HG03439 (cell line): ENCODE data around the gene CCDC28B.
"Not testable (repeated sequence)": the region's sequence is repeated elsewhere in the genome, so short reads cannot be mapped to it uniquely, and the experiment has no call there.

Source experiments
- ATAC-seq: cut with Tn5 transposase; IDR thresholded peaks from one replicate; pipeline ENCODE4 v1.9.1; 2021; ENCODE audit warnings: mild to moderate bottlenecking, moderate library complexity; ENCODE audit not compliant: unreplicated experiment

The CCDC28B gene

DNA sequence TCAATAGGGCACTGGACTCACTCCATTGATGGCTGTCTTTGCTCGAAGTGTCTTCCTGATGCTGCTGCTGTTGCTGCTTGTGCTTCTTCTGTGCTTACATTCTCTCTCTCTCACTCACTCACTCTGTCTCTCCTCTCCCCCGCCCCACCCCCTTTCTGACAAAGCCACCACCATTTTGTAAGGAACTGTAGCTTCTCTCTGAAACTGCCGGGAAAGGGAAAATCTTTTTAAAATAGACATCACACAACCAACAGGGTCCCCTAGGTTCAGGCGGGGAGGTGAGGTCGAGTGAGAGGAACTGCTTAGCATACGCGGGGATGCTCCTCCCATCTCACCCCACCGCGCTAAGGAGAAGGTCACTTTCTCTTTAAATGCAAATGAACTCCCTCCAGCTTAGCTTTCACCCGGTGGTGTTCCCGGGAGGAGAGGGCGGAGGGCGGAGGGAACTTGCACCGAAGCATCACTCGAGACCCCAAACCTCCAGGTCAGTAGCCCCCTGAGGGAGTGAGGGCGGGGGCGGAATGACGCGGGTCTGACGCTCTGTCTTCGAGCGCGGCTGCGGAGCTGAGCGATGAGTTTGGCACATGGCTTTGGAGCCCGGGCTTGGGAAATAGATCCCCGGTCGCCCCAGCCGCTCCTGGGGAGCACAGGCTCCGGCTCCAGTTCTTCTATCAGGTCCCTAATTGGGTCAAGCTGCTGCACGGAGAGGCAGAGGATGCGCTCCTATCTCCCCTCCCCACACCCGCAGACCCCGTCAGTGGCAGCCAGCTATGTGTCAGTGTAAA lies at the start of gene CCDC28B:
TSS of gene CCDC28B (plus strand) at position 370 of the 785 bp plus-strand sequence. CDS start 1,341 bp downstream, outside the sequence.
- ATAC-seq, result no peak

DNA sequence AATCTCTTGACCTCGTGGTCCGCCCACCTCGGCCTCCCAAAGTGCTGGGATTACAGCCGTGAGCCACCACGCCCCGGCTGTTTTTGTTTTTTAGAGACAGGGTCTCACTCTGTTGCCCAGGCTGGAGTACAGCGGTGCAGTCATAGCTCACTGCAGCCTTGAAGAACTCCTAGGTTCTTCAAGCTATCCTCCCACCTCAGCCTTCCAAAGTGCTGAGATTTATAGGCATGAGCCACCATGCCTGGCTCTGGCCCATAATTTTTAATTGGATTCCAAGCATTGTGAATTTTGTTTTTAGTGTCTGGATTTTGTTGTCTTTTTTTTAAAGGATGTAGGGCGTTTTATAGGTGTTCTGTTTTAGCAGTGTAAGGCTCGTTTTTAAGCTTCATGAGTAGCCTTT lies 49.5 kb upstream of the CCDC28B start:
- ATAC-seq, result no peak

DNA sequence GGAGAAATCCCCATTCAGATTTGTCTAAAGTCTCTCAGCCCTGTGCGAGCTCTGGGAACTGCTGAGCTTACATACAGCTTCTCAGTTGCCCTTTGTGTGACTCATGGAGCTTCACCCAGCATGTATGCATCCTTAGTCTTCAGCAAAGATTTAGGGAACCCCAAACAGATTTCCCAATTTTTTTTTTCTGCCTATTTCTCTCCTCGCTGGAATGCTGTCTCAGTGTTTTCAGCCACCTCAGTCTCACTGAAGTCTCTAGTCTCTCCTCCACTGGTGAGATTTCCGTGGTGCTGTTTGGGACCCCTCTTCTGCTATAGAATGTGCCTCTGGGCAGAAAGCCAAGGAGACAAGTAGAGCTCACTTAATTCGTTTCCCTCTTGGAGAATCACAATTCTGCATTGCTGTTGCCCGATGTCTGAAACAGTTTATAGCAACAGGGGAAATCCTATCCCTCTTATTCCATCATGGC lies 49.0 kb upstream of the CCDC28B start:
- ATAC-seq, result no peak

DNA sequence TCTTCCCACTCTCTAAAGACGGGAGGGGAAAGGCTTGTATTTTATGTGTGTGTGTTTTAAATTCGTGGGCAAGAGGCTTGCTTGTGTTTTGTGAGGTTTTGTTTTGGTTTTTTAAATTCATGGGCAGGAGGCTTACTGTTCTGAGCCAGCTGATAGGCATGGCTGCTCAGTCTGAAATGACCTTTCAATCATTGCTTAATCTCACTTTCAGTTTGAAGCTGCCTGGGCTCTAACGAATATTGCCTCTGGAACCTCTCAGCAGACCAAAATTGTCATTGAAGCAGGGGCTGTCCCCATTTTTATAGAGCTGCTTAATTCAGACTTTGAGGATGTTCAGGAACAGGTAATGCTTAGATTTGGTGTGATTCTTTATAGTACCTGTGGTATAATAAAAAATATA lies 41.2 kb upstream of the CCDC28B start:
- no peak for ATAC-seq

DNA sequence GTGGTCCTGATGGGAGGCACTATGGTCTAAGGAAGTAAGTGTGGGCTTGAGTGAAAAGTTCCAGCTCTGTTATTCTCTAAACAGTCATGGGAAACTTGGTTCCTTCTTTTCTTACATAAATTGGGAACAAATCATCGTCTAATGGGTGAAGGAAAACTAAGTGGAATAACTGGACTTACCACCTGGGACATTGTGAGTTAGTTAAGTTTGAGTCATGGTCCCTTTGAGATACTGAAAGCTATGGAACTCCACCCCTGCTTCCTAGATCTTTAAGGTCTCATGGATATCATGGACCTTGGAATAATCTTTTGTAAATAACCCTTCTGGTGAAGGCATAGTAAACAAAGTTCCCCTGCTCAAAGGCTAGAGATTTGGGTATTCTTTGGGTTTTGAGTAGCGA lies 37.0 kb upstream of the CCDC28B start:
- no peak for ATAC-seq

DNA sequence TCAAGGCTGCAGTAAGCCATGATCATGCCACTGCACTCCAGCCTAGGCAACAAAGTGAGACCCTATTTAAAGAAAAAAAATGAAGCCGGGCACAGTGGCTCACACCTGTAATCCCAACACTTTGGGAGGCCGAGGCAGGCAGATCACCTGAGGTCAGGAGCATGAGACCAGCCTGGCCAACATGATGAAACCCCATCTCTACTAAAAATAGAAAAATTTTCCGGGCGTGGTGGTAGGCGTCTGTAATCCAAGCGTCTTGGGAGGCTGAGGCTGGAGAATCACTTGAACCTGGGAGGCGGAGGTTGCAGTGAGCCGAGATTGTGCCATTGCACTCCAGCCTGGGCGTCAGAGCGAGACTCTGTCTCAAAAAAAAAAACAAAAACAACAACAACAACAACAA lies 34.8 kb upstream of the CCDC28B start:
- not testable (repeated sequence) for ATAC-seq

DNA sequence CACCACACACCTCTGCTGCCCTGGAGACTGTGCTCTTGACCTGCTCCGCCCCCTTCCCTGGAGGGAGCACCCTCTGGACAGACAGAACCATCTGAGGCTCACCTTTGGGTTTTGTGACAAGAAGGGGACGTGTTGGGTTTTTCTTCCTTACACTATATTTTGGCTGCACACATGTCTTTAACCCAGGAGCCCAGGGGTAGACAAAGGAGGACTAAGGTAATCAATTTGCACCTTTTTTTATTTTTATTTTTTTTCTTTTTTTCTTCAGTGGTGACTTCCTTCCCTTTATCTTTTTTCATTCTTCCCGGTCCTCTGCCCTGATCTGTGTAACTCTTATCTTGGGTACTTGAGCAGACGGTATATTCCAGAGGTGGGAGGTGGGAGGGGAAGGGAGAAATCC lies 29.4 kb upstream of the CCDC28B start:
- ATAC-seq, result no peak

DNA sequence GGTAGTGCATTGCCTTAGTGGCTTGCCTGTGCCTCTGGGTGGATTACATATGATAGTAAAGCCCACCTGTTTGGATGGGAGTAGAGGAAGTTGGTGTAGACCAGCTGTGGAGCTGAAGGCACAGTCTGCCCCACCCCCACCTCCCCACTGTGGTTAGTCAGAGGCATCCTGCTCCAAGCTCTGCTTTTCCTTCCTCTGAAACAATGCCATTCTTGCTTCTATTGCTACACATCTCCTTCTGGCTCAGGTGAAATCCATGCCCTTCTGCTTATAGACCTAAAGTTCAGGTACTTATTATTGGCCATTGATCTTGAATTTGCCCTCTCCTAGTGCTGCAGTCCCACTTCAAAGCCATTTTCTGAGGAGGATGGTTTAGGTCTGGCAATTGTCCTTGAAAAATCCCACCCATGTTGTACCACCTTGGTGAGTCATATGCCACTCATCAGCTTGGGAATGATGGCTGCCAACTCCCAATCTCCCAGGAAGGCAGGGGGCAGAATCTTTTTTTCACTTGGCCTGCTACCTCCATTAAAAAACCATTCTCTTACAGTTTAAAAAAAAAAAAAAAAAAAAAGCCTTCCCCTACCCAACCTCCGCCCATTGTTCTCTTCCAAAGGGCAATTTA lies 27.7 kb upstream of the CCDC28B start:
- no peak for ATAC-seq

DNA sequence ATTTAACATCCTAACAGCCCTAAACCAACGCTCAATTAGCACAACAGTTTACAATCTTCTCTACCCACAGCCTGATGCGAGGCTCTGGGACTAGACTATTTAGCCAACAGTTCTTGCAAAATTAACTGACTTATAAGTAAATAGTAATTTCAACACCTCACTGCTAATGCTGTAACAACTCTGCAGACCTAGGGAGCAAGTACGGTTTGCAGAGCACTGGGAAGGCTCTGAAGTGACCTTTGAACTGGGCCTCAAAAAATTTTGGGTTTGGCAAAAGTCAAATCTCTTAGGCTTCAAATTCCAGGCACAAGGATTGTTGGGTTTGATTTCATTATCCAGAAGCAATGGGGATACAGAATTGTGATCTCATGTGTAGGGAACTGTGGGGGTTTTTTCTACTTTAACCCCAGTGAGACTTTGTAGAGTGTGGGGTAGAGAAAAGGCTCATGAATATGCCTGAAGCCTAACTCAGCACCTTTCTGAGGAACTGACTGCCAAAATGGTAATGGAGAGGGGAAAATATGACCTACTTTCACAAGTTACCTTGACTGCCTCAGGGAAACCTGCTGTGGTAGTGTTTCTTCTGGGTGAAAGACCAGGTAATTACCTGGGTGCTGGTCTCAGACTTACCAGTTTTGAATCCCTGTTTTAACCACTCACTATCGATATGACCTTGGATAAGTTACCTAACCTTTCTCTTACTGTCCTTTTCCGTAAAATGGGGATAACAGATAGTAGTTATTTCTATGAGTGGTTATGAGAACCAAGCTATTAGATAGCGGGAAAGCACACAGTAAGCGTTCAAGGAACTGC lies 21.8 kb upstream of the CCDC28B start:
- no peak for ATAC-seq

DNA sequence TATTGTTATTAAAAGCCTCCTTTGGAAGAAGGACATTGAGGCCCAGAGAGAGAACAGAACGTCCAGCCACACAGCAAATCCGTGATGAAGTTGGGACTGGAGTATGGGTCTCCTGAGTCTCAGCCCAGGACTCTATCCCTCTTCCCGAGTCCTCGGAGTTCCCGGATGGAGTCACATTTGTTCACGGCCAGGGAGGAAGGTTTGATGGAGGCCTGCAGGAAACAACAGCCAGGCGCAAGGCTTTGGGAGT lies 21.3 kb upstream of the CCDC28B start:
- ATAC-seq, result peak; percentile 3

DNA sequence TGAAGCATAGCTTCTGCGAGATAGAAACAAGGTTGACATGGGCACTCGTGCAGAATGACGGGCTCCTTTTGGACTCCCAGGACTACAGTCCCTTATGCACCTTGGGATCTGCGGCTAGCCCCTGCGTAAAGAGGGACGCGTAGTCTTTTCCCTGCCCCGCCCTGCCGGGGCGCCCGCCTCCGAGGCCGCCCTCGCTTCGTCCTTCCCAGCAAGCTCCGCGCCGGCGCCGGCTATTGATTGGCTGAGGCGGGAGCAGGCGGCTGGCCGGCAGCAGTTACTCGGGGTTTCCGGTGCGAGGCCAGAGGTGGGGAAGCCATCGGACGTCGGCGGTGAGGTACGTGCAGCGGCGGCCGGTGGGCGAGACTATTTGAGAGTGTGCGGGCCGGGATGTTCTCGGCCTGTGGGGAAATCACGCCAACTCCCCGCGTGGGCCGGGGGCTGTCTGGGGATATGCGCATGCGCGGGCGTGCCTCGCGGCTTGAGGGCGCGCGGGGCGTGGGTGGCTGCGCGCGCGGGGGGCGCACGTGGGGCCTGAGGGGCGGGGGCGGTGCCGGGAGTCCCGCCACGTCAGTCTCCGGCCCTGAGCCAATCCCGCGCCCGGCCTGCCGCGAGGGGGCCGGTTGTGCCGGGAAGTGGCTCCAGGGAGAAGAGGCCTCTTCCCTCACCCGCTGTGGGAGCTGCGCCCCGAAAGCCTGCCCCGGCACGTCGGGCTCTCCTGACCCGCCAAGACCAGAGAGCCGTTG lies 20.8 kb upstream of the CCDC28B start, which contains the start of gene TXLNA:
TSS of gene TXLNA (plus strand) at position 233 of the 743 bp plus-strand sequence. CDS start 671 bp downstream, outside the sequence.
- peak; percentile 75 for ATAC-seq

DNA sequence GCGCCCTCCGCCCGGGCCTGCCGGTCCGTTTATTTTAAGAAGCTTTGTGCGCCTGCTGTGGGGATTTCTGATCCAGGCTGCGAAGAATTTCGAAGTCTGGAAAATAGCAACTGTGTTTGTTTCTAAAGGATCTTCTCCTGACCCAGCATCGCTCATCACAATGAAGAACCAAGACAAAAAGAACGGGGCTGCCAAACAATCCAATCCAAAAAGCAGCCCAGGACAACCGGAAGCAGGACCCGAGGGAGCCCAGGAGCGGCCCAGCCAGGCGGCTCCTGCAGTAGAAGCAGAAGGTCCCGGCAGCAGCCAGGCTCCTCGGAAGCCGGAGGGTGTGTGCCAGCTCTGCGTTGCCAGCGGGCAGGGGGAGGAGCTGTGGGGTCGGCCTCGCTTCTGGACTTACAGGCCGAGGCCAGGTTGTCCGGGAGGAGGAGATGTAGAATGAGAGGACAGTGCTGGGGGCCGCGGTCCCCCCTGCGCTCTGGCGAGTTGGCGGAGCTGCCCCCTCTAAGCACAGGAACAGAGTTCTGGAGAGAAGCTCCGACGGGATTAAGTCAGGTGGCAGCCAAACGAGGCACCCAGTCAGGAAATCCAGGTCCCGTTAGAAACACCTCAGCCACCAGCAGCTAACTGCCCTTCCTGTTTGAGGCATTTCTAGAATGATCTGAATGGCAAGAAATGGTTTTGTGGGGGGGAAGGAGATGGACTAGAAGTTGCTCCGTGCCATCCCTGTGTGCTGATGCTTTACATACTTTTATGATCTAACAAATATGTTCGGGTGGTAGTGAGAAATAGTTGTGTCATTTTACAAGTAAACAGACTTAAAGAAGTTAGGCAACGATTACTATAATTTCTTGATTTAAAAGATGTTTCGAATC lies 20.0 kb upstream of the CCDC28B start:
- ATAC-seq, result peak; percentile 28

DNA sequence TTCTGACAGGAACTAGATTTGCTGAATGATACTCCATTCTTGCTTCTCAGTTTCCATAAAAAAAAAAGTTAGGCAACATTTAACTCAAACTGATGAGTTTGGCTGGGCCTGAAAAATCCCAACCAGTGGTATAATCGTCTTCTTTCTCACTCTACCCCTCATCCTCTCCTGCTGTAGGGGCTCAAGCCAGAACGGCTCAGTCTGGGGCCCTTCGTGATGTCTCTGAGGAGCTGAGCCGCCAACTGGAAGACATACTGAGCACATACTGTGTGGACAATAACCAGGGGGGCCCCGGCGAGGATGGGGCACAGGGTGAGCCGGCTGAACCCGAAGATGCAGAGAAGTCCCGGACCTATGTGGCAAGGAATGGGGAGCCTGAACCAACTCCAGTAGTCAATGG lies 19.3 kb upstream of the CCDC28B start:
- no peak for ATAC-seq

DNA sequence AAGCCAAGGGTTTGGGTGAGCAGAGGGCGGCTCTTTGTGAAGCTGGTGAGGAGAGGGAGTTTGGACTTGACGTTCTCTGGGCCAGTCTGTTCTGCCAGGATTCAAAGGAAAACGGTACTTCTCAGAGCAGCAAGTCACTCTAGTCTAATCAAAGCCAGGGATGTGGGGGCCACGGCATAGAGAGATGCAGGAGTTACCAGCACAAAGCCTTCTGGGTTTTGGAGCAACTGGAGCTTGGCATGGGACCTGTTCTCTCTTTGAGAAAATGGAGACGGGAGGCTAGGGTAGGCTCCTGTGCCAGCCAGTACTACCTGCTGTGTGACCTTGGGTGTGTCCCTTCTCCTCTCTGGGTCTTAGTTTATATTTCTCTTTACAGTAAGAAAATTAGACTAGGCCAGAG lies 18.8 kb upstream of the CCDC28B start:
- no peak for ATAC-seq

DNA sequence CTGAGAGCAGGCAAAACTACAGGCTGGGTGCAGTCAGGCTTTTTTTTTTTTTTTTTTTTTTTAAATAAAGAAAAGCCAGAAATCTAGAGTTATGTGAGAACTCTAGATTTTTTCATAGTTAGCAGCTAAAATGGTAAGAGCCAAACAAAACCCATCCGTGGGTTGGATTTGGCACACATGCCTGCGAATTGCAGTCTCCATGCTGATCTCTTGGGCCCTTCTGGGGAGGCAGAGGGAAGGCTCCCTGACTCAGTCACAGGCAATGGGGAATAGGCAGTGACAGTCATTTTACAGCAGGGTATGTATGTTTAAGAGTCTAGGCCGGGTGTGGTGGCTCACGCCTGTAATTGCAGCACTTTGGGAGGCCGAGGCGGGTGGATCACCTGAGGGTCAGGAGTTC lies 18.3 kb upstream of the CCDC28B start:
- no peak for ATAC-seq

DNA sequence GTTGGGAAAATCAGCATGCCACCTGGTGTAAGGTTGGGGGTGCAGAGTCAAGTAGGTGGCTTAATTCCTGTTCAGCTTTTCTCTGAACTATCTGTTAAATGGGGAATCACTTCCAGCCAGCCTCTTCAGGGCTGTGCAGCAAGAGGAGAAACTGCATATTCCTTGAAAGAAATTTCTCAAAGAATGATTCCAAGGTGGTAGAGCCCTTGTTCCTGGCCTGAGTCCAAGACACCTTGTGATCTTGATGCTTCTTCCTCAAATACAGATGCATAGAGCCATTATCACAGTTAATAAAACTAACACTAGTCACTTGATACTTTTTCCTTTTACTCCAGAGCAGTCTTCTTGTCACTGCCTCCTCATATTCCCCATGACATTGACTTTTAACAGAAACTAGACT lies 15.7 kb upstream of the CCDC28B start:
- ATAC-seq, result no peak

DNA sequence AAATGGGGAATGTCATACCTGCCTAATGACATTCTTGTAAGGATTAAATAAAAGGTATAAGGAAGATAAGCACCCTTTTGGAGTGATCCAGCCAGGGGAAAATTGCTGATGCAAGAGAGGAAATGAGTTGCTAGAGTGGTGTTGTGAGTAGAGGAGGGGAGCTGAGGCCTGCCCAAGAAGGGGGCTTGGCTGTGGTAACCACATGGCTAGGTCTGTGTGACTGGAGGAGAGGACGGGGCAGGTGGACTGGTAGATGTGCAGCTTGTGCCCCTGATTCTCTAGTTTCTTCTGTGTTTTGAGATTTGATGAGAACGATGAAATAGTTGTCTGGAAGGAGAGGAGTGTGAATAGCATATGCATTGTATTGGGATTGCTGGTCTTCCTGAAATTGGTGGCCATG lies 14.3 kb upstream of the CCDC28B start:
- no peak for ATAC-seq

DNA sequence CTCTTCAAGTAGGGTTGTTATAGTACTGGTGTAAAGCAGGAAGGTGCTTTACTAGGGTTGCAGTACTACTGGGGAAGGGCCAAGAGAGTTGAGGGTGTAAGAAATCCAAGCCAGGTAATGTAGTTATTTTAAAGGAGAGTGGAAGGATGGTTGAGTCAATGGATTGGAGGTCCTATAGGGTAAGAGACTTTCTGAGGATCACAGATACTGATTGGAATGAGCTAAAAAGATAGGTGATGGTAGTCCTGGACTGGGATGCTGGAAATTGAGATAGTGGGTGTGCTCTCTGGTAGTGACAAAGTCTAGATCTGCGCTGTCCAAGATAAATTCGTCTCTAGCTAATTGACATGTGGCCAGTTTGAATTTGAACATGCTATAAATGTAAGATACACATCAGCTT lies 13.9 kb upstream of the CCDC28B start:
- ATAC-seq, result no peak

DNA sequence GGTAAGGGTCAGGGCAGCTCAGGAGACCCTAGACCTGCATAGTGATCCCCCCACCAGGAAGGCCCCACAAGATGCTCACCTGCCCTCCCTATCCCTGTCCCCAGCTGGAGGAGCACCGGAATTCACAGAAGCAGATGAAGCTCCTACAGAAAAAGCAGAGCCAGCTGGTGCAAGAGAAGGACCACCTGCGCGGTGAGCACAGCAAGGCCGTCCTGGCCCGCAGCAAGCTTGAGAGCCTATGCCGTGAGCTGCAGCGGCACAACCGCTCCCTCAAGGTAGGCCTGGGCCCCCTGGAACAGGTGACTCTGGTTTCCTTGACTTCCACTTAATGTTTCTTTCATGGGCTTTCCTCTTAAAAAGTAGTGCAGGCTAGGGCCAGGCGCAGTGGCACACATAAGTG lies 12.5 kb upstream of the CCDC28B start:
- no peak for ATAC-seq
